MG63 (cell line): ENCODE measurements around the gene CUEDC1. TPM values are rescaled to one million over a fixed set of nuclear protein-coding genes. Genes with fewer than 3 reads are reported as not detected.

Experiments
- DNase-seq: peaks from one replicate; pipeline ENCODE4 v3.0.0-alpha.2; 2020
- H3K27me3 ChIP-seq: fragments of 250-450 bp; sonication (Bioruptor Pico); 2 replicates; pipeline ENCODE4 v1.5.1; 2020; ENCODE audit warnings: mild to moderate bottlenecking, moderate library complexity
- H3K36me3 ChIP-seq: fragments of 250-450 bp; sonication (Bioruptor Pico); 2 replicates; pipeline ENCODE4 v1.5.1; 2020; ENCODE audit warnings: mild to moderate bottlenecking, moderate library complexity
- H3K4me3 ChIP-seq: fragments of 250-450 bp; sonication (Bioruptor Pico); 2 replicates; pipeline ENCODE4 v1.5.1; 2020; ENCODE audit warnings: mild to moderate bottlenecking, moderate library complexity
- H3K9me3 ChIP-seq: fragments of 250-450 bp; sonication (Bioruptor Pico); 2 replicates; pipeline ENCODE4 v1.5.1; 2020; ENCODE audit warnings: mild to moderate bottlenecking, moderate library complexity
- total RNA-seq: library from RNA; depleted of rRNA; stranded (reverse); fragments of >200 nt; shearing (Covaris generic); gene quantifications from 2 replicates; pipeline ENCODE4 v1.2.3, GENCODE V29; 2014; ENCODE audit warnings: low replicate concordance

CUEDC1 gene
- total RNA-seq, 1 experiment from 2014 or later, result 10.2 TPM

GRCh38 chr17:57872536-57872935 is 82.7 kb downstream of the CUEDC1 start:
- Histone ChIP-seq H3K27me3 (no peaks in the 10 kb centered on the region), H3K9me3 (peaks cover 4% of the 10 kb centered on the region; the same call in 1 of the 2 replicates), H3K36me3 (peaks cover 70% of the 10 kb centered on the region), H3K4me3 (no peak overlapping the region)
- no peak for DNase-seq

GRCh38 chr17:57871863-57872262 is 83.3 kb downstream of the CUEDC1 start:
- DNase-seq, result no peak
- Histone ChIP-seq H3K27me3 (no peaks in the 10 kb centered on the region), H3K36me3 (peaks cover 77% of the 10 kb centered on the region), H3K9me3 (peaks cover 4% of the 10 kb centered on the region; the same call in 1 of the 2 replicates), H3K4me3 (no peak overlapping the region)

GRCh38 chr17:57871155-57871554 is 84.1 kb downstream of the CUEDC1 start:
- no peaks in the 10 kb centered on the region for H3K27me3 ChIP-seq
- no peak for DNase-seq
- H3K9me3 ChIP-seq, result peaks cover 4% of the 10 kb centered on the region; the same call in 1 of the 2 replicates
- H3K36me3 ChIP-seq, result peaks cover 77% of the 10 kb centered on the region
- H3K4me3 ChIP-seq, result no peak overlapping the region

GRCh38 chr17:57870283-57870635 is 85.0 kb downstream of the CUEDC1 start:
- H3K27me3 ChIP-seq, result no peaks in the 10 kb centered on the region
- no peak overlapping the region for H3K4me3 ChIP-seq
- DNase-seq, result no peak
- peaks cover 4% of the 10 kb centered on the region; the same call in 1 of the 2 replicates for H3K9me3 ChIP-seq
- H3K36me3 ChIP-seq, result peaks cover 75% of the 10 kb centered on the region

- Histone ChIP-seq H3K36me3 (peaks cover 80% of the 10 kb centered on the region), H3K27me3 (no peaks in the 10 kb centered on the region), H3K4me3 (no peak overlapping the region), H3K9me3 (peaks cover 4% of the 10 kb centered on the region; the same call in 1 of the 2 replicates)
- peak; percentile 66 for DNase-seq
Observed at GRCh38 chr17:57869617-57870282, 85.5 kb downstream of the CUEDC1 start.

GRCh38 chr17:57868910-57869616 is 86.1 kb downstream of the CUEDC1 start:
- Histone ChIP-seq H3K36me3 (peaks cover 80% of the 10 kb centered on the region), H3K4me3 (no peak overlapping the region), H3K27me3 (no peaks in the 10 kb centered on the region), H3K9me3 (peaks cover 4% of the 10 kb centered on the region; the same call in 1 of the 2 replicates)
- DNase-seq, result no peak

- Histone ChIP-seq H3K9me3 (peaks cover 4% of the 10 kb centered on the region; the same call in 1 of the 2 replicates), H3K27me3 (no peaks in the 10 kb centered on the region), H3K4me3 (no peak overlapping the region), H3K36me3 (peaks cover 74% of the 10 kb centered on the region)
- peak; percentile 98 for DNase-seq
Observed at GRCh38 chr17:57868007-57868909, 87.0 kb downstream of the CUEDC1 start.

- no peak overlapping the region for H3K4me3 ChIP-seq
- DNase-seq, result no peak
- peaks cover 4% of the 10 kb centered on the region; the same call in 1 of the 2 replicates for H3K9me3 ChIP-seq
- H3K27me3 ChIP-seq, result no peaks in the 10 kb centered on the region
- peaks cover 67% of the 10 kb centered on the region for H3K36me3 ChIP-seq
Observed at GRCh38 chr17:57867126-57867525, 88.1 kb downstream of the CUEDC1 start.

- Histone ChIP-seq H3K36me3 (peaks cover 63% of the 10 kb centered on the region), H3K4me3 (no peak overlapping the region), H3K9me3 (peaks cover 4% of the 10 kb centered on the region; the same call in 1 of the 2 replicates), H3K27me3 (no peaks in the 10 kb centered on the region)
- DNase-seq, result no peak
Observed at GRCh38 chr17:57866723-57867122, 88.5 kb downstream of the CUEDC1 start.

GRCh38 chr17:57866319-57866718 is 88.9 kb downstream of the CUEDC1 start:
- Histone ChIP-seq H3K27me3 (no peaks in the 10 kb centered on the region), H3K36me3 (peaks cover 59% of the 10 kb centered on the region), H3K9me3 (peaks cover 4% of the 10 kb centered on the region; the same call in 1 of the 2 replicates), H3K4me3 (no peak overlapping the region)
- DNase-seq, result no peak

GRCh38 chr17:57864273-57864672 is 90.9 kb downstream of the CUEDC1 start:
- DNase-seq, result no peak
- peaks cover 38% of the 10 kb centered on the region for H3K36me3 ChIP-seq
- H3K9me3 ChIP-seq, result 0 out of 2 replicates have a peak, but pooled peaks cover under 1% of the 10 kb centered on the region
- no peak overlapping the region for H3K4me3 ChIP-seq
- H3K27me3 ChIP-seq, result no peaks in the 10 kb centered on the region

- peaks cover 31% of the 10 kb centered on the region for H3K36me3 ChIP-seq
- H3K9me3 ChIP-seq, result no peaks in the 10 kb centered on the region
- no peak for DNase-seq
- no peaks in the 10 kb centered on the region for H3K27me3 ChIP-seq
- H3K4me3 ChIP-seq, result no peak overlapping the region
Observed at GRCh38 chr17:57862694-57863667, 92.2 kb downstream of the CUEDC1 start.

- Histone ChIP-seq H3K4me3 (no peak overlapping the region), H3K27me3 (no peaks in the 10 kb centered on the region), H3K9me3 (no peaks in the 10 kb centered on the region), H3K36me3 (peaks cover 25% of the 10 kb centered on the region)
- no peak for DNase-seq
Observed at GRCh38 chr17:57861790-57862693, 93.2 kb downstream of the CUEDC1 start.

GRCh38 chr17:57861000-57861789 is 94.0 kb downstream of the CUEDC1 start:
- H3K9me3 ChIP-seq, result no peaks in the 10 kb centered on the region
- peaks cover 17% of the 10 kb centered on the region for H3K36me3 ChIP-seq
- H3K27me3 ChIP-seq, result no peaks in the 10 kb centered on the region
- DNase-seq, result peak; percentile 71
- no peak overlapping the region for H3K4me3 ChIP-seq
